Lung (tissue), 12 donors: ENCODE measurements around the gene FHAD1. TPM values are rescaled to one million over a fixed set of nuclear protein-coding genes. Genes with fewer than 3 reads are reported as not detected.

ENCODE experiments used
- ATAC-seq: fragments of 200-7000 bp; cut with Tn5 transposase; one replicate; pipeline ENCODE4 v1.9.1; 2020; ENCODE audit warnings: moderate number of reproducible peaks; ENCODE audit not compliant: insufficient read depth, low FRiP score
- DNase-seq, 3 donors: peaks; one replicate each; pipeline ENCODE4 v3.0.0-alpha.2; 2013 to 2017
- H3K27ac ChIP-seq, 2 donors: one replicate each; pipeline ENCODE4 v1.5.1; 2013; ENCODE audit warnings: mild to moderate bottlenecking in 2 of 2, moderate library complexity in 2 of 2, control low read depth in 1 of 2, inconsistent platforms in 1 of 2, low read depth in 1 of 2, low read length in 1 of 2
- H3K27me3 ChIP-seq, 3 donors: one replicate each; pipeline ENCODE4 v1.5.1; 2013; ENCODE audit warnings: low read length in 2 of 3; ENCODE audit not compliant: control insufficient read depth in 3 of 3, insufficient read depth in 3 of 3
- H3K36me3 ChIP-seq, 4 donors: one replicate each; pipeline ENCODE4 v1.5.1; 2013; ENCODE audit warnings: low read length in 4 of 4, mild to moderate bottlenecking in 1 of 4, moderate library complexity in 1 of 4; ENCODE audit not compliant: control insufficient read depth in 4 of 4, insufficient read depth in 4 of 4
- H3K4me1 ChIP-seq, 5 donors: one replicate each; pipeline ENCODE4 v1.5.1; 2013; ENCODE audit warnings: low read length in 5 of 5, mild to moderate bottlenecking in 2 of 5, moderate library complexity in 1 of 5; ENCODE audit not compliant: control insufficient read depth in 5 of 5, insufficient read depth in 5 of 5
- H3K4me3 ChIP-seq: one replicate; pipeline ENCODE4 v1.5.1; 2013; ENCODE audit warnings: mild to moderate bottlenecking, control low read depth, moderate library complexity
- H3K9ac ChIP-seq, 2 donors: one replicate each; pipeline ENCODE4 v1.5.1; 2013; ENCODE audit warnings: low read length in 2 of 2, control low read depth in 1 of 2; ENCODE audit not compliant: insufficient read depth in 1 of 2
- H3K9me3 ChIP-seq, 4 donors: one replicate each; pipeline ENCODE4 v1.5.1; 2013; ENCODE audit warnings: low read length in 3 of 4, mild to moderate bottlenecking in 1 of 4, moderate library complexity in 1 of 4; ENCODE audit not compliant: control insufficient read depth in 4 of 4, insufficient read depth in 3 of 4
- CTCF ChIP-seq: IDR thresholded peaks from 2 replicates; pipeline ENCODE4 v1.5.1; 2012; ENCODE audit warnings: mild to moderate bottlenecking; ENCODE audit errors: control extremely low read depth, extremely low read depth
- whole genome bisulfite sequencing, 2 donors: extraction: QIAGEN DNeasy Blood & Tissue Kit; methylation state at CpG; one replicate each; pipeline ENCODE4 v1.1.7; 2013; 5-methylcytosine and 5-hydroxymethylcytosine counted together
- polyA plus RNA-seq, 2 donors: library from polyadenylated mRNA; stranded (reverse); fragments of 200-250 nt; gene quantifications; one replicate each; pipeline ENCODE4 v1.2.1, GENCODE V29; 2013
- total RNA-seq, 2 donors: library from RNA; depleted of rRNA in 1 of 2; stranded (reverse); fragments of >200 nt in 1 of 2; gene quantifications; one replicate each; pipeline ENCODE4 v1.2.1, GENCODE V29; 2014 to 2021
- donor health status: control.
- donor health status: control.
- donor health status: Bipolar disorder and iron deficiency.
- donor health status: healthy.
- donor health status: DM: yes; HTN: yes; CAD: no.

The FHAD1 gene
- total and polyA plus RNA-seq, 4 donors = 4.4 to 25.9 (median 9.2) TPM

DNA sequence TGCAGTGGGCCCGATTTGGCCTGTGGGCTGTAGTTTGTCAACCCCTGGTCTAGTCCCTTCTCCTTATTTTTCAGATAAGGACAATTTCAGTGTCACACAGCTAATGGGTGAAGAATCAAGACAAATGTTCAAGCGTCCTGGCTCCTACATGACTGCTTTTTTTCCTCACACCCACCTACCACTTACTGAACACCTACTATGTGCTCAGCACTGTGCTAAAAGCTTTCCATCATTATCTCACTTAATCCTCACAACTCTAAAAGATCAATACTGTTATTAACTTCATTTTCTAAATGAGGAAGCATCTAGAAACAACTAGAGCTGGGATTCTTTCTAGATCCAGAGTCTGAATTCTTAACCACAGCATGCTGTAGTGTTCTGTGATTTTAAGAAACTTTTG, 94.2 kb downstream of the FHAD1 start:
- Histone ChIP-seq H3K36me3 (no peaks in the 10 kb centered on the region), H3K27ac (no peak overlapping the region), H3K4me1 (peaks cover 0 to 11% (median 0%) of the 10 kb centered on the region in 5 donors), H3K4me3 (no peak overlapping the region), H3K9me3 (peaks cover 0 to 2% (median 0%) of the 10 kb centered on the region in 4 donors), H3K9ac (no peak overlapping the region), H3K27me3 (no peaks in the 10 kb centered on the region)
- WGBS, 2 donors = 83 to 92% methylated on average over 2 of the region's 2 CpGs
- no peak for TF ChIP-seq CTCF
- ATAC-seq (no peak), DNase-seq (no peak)

GRCh38 chr1:15341634-15342407, 94.8 kb downstream of the FHAD1 start:
- Histone ChIP-seq H3K9me3 (peaks cover 0 to 2% (median 0%) of the 10 kb centered on the region in 4 donors), H3K36me3 (no peaks in the 10 kb centered on the region), H3K4me3 (no peak overlapping the region), H3K27me3 (no peaks in the 10 kb centered on the region), H3K27ac (no peak overlapping the region), H3K9ac (no peak overlapping the region), H3K4me1 (peaks cover 0 to 11% (median 0%) of the 10 kb centered on the region in 5 donors)
- ATAC-seq = no peak
- no peak for TF ChIP-seq CTCF
- 67 to 69% methylated on average over 12 of the region's 12 CpGs for WGBS, 2 donors
- DNase-seq = no peak

DNA sequence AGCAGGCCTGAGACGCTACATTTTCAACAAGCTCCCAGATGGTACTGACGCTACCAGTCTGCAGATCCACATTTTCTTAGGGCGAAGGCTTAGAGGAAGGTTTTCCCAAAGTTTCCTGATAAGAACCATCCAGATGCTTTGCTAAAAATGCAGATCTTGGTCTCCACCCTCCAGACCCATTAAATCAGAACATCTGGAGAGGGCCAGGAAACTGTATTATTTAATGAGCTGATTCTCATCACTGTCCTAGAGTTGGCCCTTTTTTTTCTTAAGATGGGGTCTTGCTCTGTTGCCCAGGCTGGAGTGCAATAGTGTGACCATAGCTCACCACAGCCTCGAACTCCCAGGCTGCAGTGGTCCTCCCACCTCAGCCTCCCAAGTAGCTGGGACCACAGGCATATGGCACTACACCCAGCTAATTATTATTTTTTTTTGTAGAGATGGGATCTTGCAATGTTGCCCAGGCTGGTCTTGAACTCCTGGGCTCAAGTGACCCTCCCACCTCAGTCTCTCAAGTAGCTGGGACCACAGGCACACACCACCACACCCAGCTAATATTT, 95.5 kb downstream of the FHAD1 start:
- peaks cover 0 to 2% (median 0%) of the 10 kb centered on the region in 4 donors for H3K9me3 ChIP-seq
- no peak for ATAC-seq
- H3K4me1 ChIP-seq = peaks cover 0 to 8% (median 0%) of the 10 kb centered on the region in 5 donors
- H3K9ac ChIP-seq = no peak overlapping the region
- H3K4me3 ChIP-seq = no peak overlapping the region
- no peak for TF ChIP-seq CTCF
- DNase-seq = no peak
- WGBS, 2 donors = 90 to 91% methylated on average over 4 of the region's 4 CpGs
- no peaks in the 10 kb centered on the region for H3K36me3 ChIP-seq
- no peak overlapping the region for H3K27ac ChIP-seq
- no peaks in the 10 kb centered on the region for H3K27me3 ChIP-seq
